Right lobe of liver (tissue), 4 donors: Measurements from ENCODE around the gene USP5.

ENCODE experiments used
- POLR2A ChIP-seq: fragments of 450-650 bp; IDR thresholded peaks from one replicate; pipeline ENCODE4 v1.6.1; 2017; ENCODE audit warnings: antibody characterized with exemption, mild to moderate bottlenecking
- TF ChIP-seq, protein P1 (sequence below), 4 donors: fragments of 200-600 bp in 3 of 4; fragments of 450-650 bp in 1 of 4; IDR thresholded peaks; one replicate each; pipeline versions ENCODE4 v1.5.1 to v1.8.0; 2016 to 2022; ENCODE audit warnings: antibody characterized with exemption in 4 of 4, mild to moderate bottlenecking in 2 of 4
- donor health status: DM: no; HTN: no; CAD: no.
- donor health status: DM: no; HTN: no; CAD: no.
- donor health status: DM: no; HTN: yes; CAD: no.

DNA sequence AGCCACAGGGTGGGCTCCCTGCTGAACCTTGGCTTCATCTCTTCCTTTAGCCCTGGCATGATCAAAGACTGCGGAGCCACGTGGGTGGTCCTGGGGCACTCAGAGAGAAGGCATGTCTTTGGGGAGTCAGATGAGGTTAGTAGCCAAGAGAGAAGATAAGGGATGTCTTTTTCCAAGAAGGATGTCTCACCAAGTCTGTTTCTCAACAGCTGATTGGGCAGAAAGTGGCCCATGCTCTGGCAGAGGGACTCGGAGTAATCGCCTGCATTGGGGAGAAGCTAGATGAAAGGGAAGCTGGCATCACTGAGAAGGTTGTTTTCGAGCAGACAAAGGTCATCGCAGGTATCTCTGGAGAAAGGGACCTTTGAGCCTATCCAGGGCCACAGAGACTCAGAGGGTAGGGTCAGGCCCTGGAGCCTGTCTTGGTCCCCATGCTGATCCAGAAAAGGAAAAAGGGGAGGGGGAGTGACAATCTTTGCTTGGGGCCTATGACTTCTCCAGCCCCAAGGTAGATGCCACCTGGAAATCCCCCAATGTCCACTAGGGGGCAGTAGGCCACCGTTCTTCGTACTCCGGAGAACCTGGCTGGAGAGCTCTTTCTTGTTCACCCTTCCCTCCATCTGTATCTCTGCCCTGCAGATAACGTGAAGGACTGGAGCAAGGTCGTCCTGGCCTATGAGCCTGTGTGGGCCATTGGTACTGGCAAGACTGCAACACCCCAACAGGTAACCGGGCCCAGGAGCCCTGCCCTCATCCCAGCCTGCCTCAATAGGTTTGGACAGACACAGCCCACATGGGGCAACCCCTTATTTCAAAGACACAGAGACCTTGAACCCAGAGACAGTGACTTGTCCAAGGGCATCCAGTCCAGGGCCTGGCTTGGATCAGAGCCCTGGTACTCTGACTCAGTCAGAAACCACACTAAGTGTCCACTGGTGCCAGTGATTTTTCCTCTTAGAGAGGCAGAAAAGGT is 17.4 kb downstream of the USP5 start:
- TF ChIP-seq, protein P1, sequence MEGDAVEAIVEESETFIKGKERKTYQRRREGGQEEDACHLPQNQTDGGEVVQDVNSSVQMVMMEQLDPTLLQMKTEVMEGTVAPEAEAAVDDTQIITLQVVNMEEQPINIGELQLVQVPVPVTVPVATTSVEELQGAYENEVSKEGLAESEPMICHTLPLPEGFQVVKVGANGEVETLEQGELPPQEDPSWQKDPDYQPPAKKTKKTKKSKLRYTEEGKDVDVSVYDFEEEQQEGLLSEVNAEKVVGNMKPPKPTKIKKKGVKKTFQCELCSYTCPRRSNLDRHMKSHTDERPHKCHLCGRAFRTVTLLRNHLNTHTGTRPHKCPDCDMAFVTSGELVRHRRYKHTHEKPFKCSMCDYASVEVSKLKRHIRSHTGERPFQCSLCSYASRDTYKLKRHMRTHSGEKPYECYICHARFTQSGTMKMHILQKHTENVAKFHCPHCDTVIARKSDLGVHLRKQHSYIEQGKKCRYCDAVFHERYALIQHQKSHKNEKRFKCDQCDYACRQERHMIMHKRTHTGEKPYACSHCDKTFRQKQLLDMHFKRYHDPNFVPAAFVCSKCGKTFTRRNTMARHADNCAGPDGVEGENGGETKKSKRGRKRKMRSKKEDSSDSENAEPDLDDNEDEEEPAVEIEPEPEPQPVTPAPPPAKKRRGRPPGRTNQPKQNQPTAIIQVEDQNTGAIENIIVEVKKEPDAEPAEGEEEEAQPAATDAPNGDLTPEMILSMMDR (IDR thresholded peaks at IDR 0.05), result peak; percentile 85 to 96 (median 94)
- TF ChIP-seq POLR2A, result no peak
